Stimulated activated CD4-positive, alpha-beta T cell treated with anti-CD3 and anti-CD28 coated beads, Interleukin-1b, Interleukin-23, amount 100 ng/mL, for 4 hours (primary cell): ENCODE measurements around the gene OR56B1.
"Not testable (repeated sequence)": the region's sequence is repeated elsewhere in the genome, so short reads cannot be mapped to it uniquely, and the experiment has no call there.

Experiments
- DNase-seq, 2 donors: peaks; one replicate each; pipeline ENCODE4 v3.0.0-alpha.2; 2020; ENCODE audit warnings: low read depth in 2 of 2

OR56B1 gene, protein sequence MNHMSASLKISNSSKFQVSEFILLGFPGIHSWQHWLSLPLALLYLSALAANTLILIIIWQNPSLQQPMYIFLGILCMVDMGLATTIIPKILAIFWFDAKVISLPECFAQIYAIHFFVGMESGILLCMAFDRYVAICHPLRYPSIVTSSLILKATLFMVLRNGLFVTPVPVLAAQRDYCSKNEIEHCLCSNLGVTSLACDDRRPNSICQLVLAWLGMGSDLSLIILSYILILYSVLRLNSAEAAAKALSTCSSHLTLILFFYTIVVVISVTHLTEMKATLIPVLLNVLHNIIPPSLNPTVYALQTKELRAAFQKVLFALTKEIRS

DNA sequence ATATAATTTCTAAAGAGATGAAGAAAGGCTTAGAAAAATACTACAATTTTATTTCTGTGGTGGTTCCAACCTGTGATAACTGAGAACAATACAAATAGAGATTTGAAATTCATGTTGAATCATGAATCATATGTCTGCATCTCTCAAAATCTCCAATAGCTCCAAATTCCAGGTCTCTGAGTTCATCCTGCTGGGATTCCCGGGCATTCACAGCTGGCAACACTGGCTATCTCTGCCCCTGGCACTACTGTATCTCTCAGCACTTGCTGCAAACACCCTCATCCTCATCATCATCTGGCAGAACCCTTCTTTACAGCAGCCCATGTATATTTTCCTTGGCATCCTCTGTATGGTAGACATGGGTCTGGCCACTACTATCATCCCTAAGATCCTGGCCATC, at the start of gene OR56B1:
Gene OR56B1, plus strand, starts transcription at position 53 of the 400 bp plus-strand sequence. Its CDS starts 69 bp downstream, at position 122.
- DNase-seq = no peak

DNA sequence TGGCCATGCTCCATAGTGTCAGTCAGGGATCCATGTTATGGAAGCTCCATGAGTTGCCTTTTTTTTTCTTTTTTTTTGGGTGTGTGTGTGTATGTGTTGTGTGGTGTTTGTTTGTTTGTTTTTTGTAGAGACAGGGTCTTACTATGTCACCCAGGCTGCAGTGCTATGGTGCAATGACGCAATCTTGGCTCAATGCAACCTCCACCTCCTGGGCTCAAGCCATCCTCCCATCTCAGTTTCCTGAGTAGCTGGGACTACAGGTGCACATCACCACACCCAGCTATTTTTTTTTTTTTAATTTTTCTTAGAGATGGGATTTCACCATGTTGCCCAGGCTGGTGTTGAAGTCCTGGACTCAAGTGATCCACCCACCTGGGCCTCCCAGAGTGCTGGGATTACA, 47.8 kb upstream of the OR56B1 start:
- DNase-seq = no peak

DNA sequence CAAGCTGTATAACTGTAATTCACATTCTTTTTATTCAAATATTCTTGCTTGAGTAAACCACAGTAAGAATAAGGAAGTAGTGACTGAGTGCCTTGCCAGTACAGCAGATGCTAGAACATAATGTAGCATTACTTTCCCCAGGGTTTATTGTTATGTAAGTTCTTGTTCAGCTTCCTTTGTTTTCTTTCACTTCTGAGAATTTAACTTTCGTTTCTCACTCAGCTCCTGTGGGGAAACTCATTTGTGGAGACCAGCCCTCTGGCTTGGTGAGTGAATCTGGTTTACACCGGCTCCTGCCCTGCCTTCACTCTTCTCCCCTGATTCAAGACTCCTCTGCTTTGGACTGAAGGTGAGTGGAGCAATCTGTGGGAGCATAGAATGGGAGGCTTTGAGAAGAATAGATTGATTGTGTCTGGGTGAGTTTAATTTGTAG, 46.7 kb upstream of the OR56B1 start, which contains the start of gene TRIM22:
Gene TRIM22, plus strand, starts transcription at position 240 of the 433 bp plus-strand sequence. CDS start 6,443 bp downstream, outside the sequence.
- DNase-seq = peak; percentile 10 to 33

DNA sequence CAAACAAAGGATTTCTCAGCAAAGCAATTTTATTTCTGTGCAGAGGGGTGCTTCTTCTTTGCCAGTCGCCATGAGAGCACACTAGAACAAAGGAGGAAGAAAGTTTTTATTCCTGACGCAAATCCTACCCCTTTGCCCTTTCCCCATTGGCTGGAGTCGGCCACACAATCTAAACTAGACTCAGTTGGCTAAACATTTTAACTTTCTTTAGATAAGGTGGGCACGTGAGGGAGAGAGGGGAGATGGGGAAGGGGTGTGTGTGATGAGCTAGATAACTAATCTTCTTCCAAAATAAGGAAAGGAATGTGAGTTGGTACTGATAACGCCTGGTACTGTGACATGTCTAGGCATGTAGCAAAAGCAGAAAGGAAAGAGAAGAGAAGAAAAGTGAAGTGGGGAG, 46.0 kb upstream of the OR56B1 start:
- DNase-seq = no peak

DNA sequence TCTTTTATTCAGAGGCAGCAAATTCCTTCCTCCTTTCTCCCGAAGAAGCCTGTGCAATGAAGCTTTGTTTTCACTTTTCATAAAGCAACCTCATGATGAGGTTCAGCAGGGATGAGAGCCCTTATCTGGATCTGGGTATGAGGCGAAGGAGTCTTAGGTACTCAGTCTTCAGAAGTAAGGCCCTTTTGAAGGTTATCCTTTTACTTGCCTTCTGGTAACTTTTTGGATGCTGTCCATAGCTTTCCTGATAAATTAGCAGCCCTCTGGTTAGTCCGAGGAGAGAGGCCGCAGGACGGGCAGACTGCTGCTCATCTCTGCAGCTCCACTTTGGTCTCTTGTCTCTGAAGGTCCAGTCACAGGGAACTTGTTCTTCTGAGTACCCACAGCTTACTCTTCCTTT, 45.5 kb upstream of the OR56B1 start:
- no peak for DNase-seq

DNA sequence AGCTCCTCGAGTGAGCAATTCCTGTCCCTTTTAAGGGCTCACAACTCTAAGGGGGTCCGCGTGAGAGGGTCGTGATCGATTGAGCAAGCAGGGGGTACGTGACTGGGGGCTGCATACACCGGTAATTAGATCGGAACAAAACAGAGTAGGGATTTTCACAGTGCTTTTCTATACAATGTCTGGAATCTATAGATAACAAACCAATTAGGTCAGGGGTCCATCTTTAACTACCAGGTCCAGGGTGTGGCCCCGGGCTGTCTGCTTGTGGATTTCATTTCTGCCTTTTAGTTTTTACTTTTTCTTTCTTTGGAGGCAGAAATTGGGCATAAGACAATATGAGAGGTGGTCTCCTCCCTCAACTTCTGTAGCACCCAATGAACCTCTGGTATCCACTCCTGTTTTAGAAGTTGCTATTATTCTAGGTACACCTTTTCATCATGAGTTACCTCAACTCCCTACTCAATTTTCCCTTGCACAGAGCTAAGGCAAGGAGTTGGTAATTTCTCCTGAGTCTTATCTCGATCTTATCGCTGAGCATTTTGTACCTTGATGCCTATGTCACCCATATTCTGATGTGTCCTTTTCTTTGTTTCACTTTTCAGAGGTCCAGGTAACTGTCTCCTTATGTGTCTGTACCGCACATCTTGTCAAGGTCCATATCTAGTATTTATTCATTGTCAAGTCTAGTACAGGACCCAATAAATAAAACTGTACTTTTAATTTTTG, 44.8 kb upstream of the OR56B1 start:
- not testable (repeated sequence) for DNase-seq

DNA sequence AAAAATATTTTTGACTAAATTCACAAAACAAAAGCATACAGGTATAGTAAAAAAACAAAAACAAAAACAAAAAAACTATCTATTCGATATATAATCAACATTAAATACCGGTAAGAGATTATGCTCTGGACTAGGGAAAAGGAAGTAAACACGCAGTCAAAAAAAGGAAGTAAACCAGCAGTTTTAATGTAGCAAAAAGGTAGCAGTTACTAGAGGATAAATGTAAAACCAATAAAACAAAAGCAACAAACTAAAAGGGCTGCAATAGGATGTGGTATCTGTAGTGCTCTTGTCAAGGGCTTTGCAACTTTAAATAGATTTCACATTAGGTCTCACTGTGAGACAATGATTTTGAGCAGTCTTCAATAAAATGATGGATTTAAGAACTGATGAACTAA, 44.3 kb upstream of the OR56B1 start:
- DNase-seq = no peak

DNA sequence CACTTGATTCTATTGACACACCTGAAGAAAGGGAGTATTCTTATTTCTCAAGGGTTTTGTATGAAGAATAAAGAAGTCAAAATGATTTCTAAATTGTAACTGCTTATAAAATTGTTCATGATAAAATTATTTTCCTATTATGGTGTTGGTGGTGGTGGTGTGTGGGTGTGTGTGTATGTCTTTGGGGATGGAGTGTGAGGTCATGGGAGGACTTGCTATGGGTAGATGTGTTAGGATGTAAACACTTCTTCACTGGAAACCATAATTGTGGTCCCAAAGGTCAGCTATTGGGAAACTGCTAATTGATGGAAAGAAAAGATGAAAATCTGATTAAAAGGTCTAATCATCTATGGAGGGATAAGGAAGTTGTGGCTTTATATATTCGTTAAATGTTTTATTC, 41.6 kb upstream of the OR56B1 start:
- no peak for DNase-seq

DNA sequence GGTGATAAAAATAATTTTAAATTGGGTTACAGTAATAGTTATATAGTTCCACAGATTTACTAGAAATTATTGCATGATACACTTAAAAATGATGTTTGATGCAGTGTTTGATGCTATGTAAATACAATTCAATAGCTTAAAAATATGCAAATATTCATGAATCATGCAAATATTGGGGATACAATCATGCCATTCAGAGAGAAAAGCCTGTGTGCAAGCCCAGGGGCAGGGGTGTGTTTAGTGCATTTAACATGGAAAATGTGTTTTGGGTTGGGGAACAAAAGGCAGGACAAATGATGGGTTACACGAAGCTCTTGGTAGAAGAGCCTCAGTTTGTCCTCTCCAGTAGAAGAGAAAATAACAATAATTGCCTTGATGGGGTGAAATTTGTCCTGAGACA, 40.7 kb upstream of the OR56B1 start:
- no peak for DNase-seq

DNA sequence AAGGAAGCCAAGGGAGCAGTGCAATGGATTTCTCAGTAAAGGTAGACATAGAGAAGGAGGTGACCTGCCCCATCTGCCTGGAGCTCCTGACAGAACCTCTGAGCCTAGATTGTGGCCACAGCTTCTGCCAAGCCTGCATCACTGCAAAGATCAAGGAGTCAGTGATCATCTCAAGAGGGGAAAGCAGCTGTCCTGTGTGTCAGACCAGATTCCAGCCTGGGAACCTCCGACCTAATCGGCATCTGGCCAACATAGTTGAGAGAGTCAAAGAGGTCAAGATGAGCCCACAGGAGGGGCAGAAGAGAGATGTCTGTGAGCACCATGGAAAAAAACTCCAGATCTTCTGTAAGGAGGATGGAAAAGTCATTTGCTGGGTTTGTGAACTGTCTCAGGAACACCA, 40.0 kb upstream of the OR56B1 start:
- no peak for DNase-seq

DNA sequence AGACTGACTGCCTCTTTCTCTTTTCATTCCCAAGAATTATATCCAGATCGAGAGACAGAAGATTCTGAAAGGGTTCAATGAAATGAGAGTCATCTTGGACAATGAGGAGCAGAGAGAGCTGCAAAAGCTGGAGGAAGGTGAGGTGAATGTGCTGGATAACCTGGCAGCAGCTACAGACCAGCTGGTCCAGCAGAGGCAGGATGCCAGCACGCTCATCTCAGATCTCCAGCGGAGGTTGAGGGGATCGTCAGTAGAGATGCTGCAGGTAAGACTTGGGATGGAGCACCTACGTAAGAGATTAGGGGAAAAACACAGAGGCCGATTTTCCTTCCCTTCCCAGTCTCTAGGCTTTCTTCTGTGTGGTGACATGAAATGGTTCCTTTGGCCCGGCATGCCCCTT, 38.0 kb upstream of the OR56B1 start:
- DNase-seq = no peak

DNA sequence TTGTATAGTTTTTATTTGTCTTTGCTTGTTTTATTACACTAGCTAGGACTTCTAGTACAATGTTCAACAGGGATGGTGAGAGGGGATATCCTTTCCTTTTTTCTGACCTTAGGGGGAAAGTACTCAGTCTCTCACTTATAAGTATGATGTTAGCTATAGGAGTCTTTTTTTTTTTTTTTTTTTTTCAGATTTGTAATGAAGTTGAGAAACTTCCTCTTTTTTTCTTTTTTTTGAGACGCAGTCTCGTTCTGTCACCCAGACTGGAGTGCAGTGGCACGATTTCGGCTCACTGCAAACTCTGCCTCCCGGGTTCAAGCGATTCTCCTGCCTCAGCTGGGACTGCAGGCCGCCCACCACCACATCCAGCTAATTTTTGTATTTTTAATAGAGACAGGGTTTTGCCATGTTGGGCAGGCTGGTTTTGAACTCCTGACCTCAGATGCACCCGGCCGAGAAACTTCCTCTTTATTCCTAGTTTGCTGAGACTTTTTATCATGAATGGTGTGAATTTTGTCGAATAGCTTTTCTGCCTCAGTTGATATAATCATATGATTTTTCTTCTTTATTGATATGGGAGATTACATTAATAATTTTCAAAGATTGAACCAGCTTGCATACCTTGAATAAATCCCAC, 35.7 kb upstream of the OR56B1 start:
- no peak for DNase-seq

DNA sequence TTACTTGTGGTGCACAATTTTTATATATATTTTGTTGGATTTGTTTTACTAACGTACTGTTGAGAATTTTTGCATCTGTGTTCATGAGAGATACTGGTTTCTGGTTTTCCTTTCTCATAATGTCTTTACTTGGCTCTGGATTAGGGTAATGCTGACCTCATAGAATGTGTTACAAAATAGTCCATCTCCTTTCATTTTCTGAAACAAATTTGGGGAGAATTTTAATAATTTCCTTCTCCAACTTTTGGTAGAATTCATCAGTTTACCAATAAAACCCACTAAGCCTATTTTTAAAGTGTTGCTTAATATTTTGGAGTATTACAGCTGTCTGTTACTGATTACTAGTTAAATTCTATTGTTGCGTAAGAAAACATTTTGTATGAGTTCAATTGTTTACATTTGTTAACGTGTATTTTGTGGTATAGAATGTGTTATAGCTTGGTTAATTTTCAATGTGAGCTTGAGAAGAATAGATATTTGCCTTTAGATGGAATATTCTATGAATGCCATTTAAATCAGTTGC, 35.1 kb upstream of the OR56B1 start:
- no peak for DNase-seq

DNA sequence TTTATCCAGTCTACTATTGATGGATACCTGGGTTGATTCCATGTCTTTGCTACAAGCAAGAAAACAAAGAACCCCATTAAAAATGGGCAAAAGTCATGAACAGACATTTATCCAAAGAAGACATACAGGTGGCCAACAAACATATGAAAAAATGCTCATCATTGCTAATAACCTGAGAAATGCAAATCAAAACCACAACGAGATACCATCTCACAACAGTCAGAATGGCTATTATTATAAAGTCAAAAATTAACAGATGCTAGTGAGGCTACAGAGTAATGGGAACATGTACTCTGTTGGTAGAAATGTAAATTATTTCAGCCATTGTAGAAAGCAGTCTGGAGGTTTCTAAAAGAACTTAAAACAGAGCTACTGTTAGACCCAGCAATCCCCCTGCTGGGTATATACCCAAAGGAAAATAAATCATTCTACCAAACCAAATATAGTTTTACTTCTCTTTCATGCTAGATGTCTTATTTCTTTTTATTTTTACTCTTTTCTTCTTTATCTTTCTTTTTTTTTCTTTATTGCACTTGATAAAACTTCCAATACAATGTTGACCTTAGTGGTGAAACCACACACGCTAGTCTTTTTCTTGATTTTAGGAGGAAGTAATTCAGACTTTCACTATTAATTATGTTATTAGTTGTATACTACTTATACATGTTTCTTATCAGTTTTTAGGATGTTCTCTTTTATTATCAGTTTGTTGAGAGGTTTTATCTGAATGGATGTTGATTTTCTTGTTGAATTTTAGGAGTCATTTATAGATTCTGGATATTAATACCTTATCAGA, 32.3 kb upstream of the OR56B1 start:
- DNase-seq = no peak

DNA sequence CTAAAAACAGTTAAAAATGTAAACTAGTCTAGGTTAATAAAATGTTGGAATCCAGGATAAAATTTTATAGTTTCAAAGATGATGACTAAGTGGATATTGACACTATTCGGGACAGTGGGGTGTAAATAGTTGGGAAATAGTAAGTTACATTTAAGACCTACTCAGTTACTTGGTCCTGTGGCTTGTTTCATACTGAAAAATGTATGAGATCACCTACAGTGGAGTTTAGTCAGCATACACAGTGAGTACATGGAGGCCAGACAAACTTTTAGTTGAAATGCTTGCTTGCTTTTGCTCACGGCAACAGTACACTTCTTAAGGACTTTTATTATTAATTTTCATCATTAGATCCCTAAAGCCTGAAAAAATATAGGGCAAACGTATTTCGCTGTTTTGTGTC, 30.6 kb upstream of the OR56B1 start:
- no peak for DNase-seq

DNA sequence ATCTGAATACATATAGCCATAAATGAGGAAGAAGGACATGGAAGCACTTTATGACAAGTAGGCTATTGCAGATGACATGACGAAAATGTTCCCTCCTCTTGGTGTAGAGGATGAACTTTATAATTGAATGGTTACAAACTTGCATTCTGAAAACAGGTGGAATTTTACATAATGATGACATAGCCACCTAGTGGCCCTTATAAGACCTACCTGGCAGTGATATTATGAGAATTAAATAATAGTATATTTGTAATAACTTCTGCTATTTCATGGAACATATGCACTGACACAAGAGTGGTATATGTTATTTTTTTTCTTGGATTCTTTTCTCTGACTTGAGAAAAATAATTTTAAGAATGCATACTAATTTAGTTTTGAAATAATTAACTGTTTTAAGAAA, 23.7 kb upstream of the OR56B1 start:
- DNase-seq = no peak

DNA sequence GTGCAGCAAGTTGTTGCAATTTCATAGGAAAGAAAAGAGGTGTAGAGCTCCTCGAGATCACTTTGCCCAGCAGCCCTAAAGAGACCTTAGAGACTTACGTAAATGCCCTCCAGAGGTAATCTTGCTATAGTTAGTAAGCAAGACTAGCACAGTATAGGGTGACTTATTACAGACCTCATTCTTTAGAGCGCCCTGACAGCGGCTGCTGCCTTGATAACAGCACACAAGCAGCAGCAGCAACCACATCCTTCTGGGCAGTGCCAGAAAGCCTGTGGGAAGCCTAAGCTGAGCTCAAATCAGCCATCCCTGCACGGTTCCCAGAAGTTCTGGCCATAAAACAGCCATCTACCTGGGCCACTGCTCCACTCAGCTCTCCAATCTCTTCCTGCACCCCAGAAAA, 22.6 kb upstream of the OR56B1 start:
- no peak for DNase-seq

DNA sequence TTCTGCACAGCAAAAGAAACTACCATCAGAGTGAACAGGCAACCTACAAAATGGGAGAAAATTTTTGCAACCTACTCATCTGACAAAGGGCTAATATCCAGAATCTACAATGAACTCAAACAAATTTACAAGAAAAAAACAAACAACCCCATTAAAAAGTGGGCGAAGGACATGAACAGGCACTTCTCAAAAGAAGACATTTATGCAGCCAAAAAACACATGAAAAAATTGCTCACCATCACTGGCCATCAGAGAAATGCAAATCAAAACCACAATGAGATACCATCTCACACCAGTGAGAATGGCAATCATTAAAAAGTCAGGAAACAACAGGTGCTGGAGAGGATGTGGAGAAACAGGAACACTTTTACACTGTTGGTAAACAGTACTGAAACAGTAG, 19.7 kb upstream of the OR56B1 start:
- DNase-seq = not testable (repeated sequence)

DNA sequence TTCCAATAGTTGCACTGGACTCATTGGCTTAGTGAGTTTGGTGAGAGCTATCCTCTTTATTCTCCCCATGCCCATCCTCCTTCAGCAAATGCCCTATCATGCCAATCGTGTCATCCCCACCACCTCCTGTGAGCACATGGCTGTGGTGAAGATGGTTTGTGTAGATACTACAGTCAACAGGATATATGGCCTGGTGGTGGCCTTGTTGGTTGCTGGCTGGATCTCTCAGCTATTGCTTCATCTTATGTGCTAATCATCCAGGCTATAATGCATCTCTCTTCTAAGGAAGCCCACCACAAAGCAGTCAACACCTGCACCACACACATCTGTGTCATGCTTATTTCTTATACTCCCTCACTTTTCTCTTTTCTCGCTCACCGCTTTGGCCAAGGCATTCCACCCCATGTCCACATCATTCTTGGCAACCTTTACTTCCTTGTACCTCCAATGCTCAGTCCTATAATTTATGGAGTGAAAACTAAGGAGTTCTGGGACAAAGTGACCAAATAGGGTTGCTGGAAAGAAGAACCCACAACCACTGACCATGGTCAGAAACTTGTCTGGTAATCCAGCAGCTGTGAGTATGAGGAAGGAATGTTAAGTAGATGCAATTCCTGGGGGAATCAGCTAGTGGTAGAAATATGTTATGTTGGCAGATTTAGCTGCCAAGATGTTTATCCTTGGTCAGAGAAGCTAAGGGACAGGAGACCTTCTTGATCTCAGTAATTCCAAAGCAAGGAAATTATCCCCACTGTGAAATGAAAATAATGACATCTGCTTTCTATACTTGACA, 16.3 kb upstream of the OR56B1 start:
- no peak for DNase-seq

DNA sequence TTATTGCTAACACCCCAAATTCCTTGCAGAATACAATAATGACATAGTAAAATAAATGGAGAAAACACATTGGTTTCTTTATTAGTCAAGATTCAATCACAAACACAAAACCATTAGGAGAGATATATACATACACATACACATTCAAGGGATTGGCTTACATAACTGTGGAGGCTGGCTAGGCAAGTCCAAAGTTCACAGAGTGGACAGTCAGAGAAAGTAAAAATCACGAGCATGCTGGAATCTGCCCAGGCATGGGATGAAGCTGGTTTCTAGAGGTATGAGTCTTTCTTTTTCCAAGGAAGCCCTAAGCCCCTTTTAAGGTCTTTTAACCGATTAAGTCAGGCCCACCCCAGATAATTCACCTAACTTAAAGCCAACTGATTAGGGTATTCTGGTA, 13.6 kb upstream of the OR56B1 start:
- DNase-seq = no peak

DNA sequence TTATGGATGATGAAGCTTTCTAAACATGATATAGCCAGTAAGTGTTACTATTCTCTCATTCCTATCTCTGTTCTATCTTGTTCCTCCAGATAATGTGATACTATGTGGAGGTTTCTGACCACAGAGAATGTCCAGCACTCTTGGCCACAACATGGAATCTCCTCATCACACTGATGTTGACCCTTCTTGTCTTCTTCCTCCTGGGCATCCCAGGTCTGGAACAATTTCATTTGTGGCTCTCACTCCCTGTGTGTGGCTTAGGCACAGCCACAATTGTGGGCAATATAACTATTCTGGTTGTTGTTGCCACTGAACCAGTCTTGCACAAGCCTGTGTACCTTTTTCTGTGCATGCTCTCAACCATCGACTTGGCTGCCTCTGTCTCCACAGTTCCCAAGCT, 9.9 kb upstream of the OR56B1 start:
- no peak for DNase-seq
